Caco-2 (cell line): ENCODE data around the gene TRMT61A. TPM values are rescaled to one million over a fixed set of nuclear protein-coding genes. Genes with fewer than 3 reads are reported as not detected.

Experiments used
- BruUV-seq: library from RNA; stranded (reverse); fragments of 400-500 nt; replicated peaks from 2 replicates; lab custom pipeline; 2021; lab: Mats Ljungman, UMichigan
- CTCF ChIA-PET: fragments of 300-600 bp; sonication (Branson Sonifier 250); formaldehyde crosslinking; loops from one replicate; lab custom pipeline; 2022; ENCODE audit warnings: antibody characterized with exemption; lab: Charles Lee
- POLR2A ChIA-PET: fragments of 300-600 bp; sonication (Branson Sonifier 250); formaldehyde crosslinking; loops from one replicate; lab custom pipeline; 2022; ENCODE audit warnings: antibody characterized with exemption; lab: Charles Lee
- DNase-seq, 2 experiments: peaks; one replicate each; pipeline versions ENCODE4 v3.0.0 to v3.0.0-alpha.2; 2020 to 2022
- H3K27me3 ChIP-seq: replicated peaks from 2 replicates; pipeline ENCODE4 v1.6.0; 2011; ENCODE audit warnings: low read length; ENCODE audit not compliant: control insufficient read depth, insufficient read depth
- H3K36me3 ChIP-seq: 2 replicates; pipeline ENCODE4 v1.5.1; 2011; ENCODE audit warnings: low read length; ENCODE audit not compliant: control insufficient read depth, insufficient read depth
- H3K4me1 ChIP-seq: fragments of 250-450 bp; sonication (Bioruptor Pico); 2 replicates; pipeline ENCODE4 v1.5.1; 2020; ENCODE audit warnings: mild to moderate bottlenecking
- H3K4me3 ChIP-seq: 2 replicates; pipeline ENCODE4 v1.5.1; 2011; ENCODE audit warnings: low read depth, mild to moderate bottlenecking, control low read depth, low read length
- H3K9me3 ChIP-seq: fragments of 250-450 bp; sonication (Bioruptor Pico); 2 replicates; pipeline ENCODE4 v1.5.1; 2020; ENCODE audit warnings: mild to moderate bottlenecking, moderate library complexity
- H3K27ac Mint-ChIP-seq: one replicate; pipeline ENCODE4 v1.8.0; 2022; ENCODE audit warnings: mixed read lengths; ENCODE audit not compliant: unreplicated experiment
- H3K27me3 Mint-ChIP-seq: one replicate; pipeline ENCODE4 v1.8.0; 2022; ENCODE audit warnings: mixed read lengths; ENCODE audit not compliant: insufficient read depth, unreplicated experiment
- H3K36me3 Mint-ChIP-seq: one replicate; pipeline ENCODE4 v1.8.0; 2022; ENCODE audit warnings: mild to moderate bottlenecking, mixed read lengths; ENCODE audit not compliant: insufficient read depth, unreplicated experiment
- H3K4me1 Mint-ChIP-seq: one replicate; pipeline ENCODE4 v1.8.0; 2022; ENCODE audit warnings: low read depth, mixed read lengths; ENCODE audit not compliant: unreplicated experiment
- H3K4me3 Mint-ChIP-seq: one replicate; pipeline ENCODE4 v1.8.0; 2022; ENCODE audit warnings: mild to moderate bottlenecking, moderate library complexity, mixed read lengths; ENCODE audit not compliant: unreplicated experiment
- H3K9me3 Mint-ChIP-seq: one replicate; pipeline ENCODE4 v1.8.0; 2022; ENCODE audit warnings: mixed read lengths; ENCODE audit not compliant: unreplicated experiment
- CTCF ChIP-seq, 2 experiments: fragments of 200-600 bp in 1 of 2; IDR thresholded peaks; 1 replicate in 1 of 2; 2 replicates in 1 of 2; pipeline versions ENCODE4 v1.5.1 to v1.8.0; 2011 to 2022; ENCODE audit warnings: antibody characterized with exemption in 1 of 2, control low read depth in 1 of 2, inconsistent platforms in 1 of 2, low read depth in 1 of 2, low read length in 1 of 2, mild to moderate bottlenecking in 1 of 2, moderate library complexity in 1 of 2; ENCODE audit not compliant: insufficient read depth in 1 of 2, severe bottlenecking in 1 of 2, unreplicated experiment in 1 of 2
- intact Hi-C: fragments of 100-400 bp; cut with micrococcal nuclease; formaldehyde crosslinking; loops from one replicate; pipeline ENCODE4 v1.10.0; 2022; ENCODE audit not compliant: unreplicated experiment
- total RNA-seq: library from RNA; stranded (reverse); gene quantifications from 2 replicates; pipeline ENCODE4 v1.2.3, GENCODE V29; 2022

Gene TRMT61A
- total RNA-seq, 1 experiment from 2014 or later, result 22.3 TPM

GRCh38 chr14:103547941-103548462 lies 19.0 kb downstream of the TRMT61A start:
- Mint-ChIP-seq H3K27ac (no peak overlapping the region), H3K4me1 (no peaks in the 10 kb centered on the region), H3K27me3 (no peaks in the 10 kb centered on the region), H3K36me3 (peaks cover 5% of the 10 kb centered on the region), H3K9me3 (no peaks in the 10 kb centered on the region), H3K4me3 (no peak overlapping the region)
- ChIA-PET CTCF (interaction anchor here (2.0 to 3.6 kb wide), 2 partner anchors 20 to 30 kb away, joined by 6 to 49 read pairs; partner anchors contain the start of gene TRMT61A), POLR2A (no interaction called here)
- no peak for TF ChIP-seq CTCF (IDR thresholded peaks at IDR 0.05; ENCODE audit: insufficient read depth in 1 of 2, low read depth in 1 of 2, low read length in 1 of 2, severe bottlenecking in 1 of 2, unreplicated experiment in 1 of 2)
- Histone ChIP-seq H3K4me1 (no peaks in the 10 kb centered on the region), H3K9me3 (no peaks in the 10 kb centered on the region), H3K36me3 (no peaks in the 10 kb centered on the region), H3K27me3 (no peaks in the 10 kb centered on the region), H3K4me3 (no peak overlapping the region)
- BruUV-seq, result no TSS peak
- no peak for DNase-seq
- intact Hi-C loops, result no loop called here

- no peaks in the 10 kb centered on the region for H3K4me1 Mint-ChIP-seq
- no peaks in the 10 kb centered on the region for H3K9me3 Mint-ChIP-seq
- DNase-seq, result no peak
- H3K27ac Mint-ChIP-seq, result no peak overlapping the region
- no TSS peak for BruUV-seq
- intact Hi-C loops, result no loop called here
- no peak overlapping the region for H3K4me3 Mint-ChIP-seq
- no peaks in the 10 kb centered on the region for H3K27me3 ChIP-seq
- ChIA-PET CTCF (interaction anchor here (1.0 kb wide), 1 partner anchor 30 kb away, joined by 4 read pairs; no protein-coding TSS in a partner anchor), POLR2A (no interaction called here)
- no peaks in the 10 kb centered on the region for H3K36me3 ChIP-seq
- H3K9me3 ChIP-seq, result no peaks in the 10 kb centered on the region
- no peaks in the 10 kb centered on the region for H3K27me3 Mint-ChIP-seq
- H3K36me3 Mint-ChIP-seq, result peaks cover 5% of the 10 kb centered on the region
- no peak overlapping the region for H3K4me3 ChIP-seq
- no peak for TF ChIP-seq CTCF (IDR thresholded peaks at IDR 0.05; ENCODE audit: insufficient read depth in 1 of 2, low read depth in 1 of 2, low read length in 1 of 2, severe bottlenecking in 1 of 2, unreplicated experiment in 1 of 2)
- H3K4me1 ChIP-seq, result no peaks in the 10 kb centered on the region
Measured at GRCh38 chr14:103548463-103549351, 19.7 kb downstream of the TRMT61A start.
